HepG2 (cell line): Measurements from ENCODE around the gene USP2. TPM values are rescaled to one million over a fixed set of nuclear protein-coding genes. Genes with fewer than 3 reads are reported as not detected.

ENCODE experiments used
- HOMEZ ChIP-seq: IDR thresholded peaks from 2 replicates; pipeline ENCODE4 v1.6.1; 2016; ENCODE audit warnings: low read depth
- IKZF5 ChIP-seq: IDR thresholded peaks from 2 replicates; pipeline ENCODE4 v1.6.1; 2018; ENCODE audit warnings: missing genetic modification reagents, mild to moderate bottlenecking, missing compliant biosample characterization
- IRF2 ChIP-seq: IDR thresholded peaks from 2 replicates; pipeline ENCODE4 v1.6.1; 2018; ENCODE audit warnings: missing genetic modification reagents, missing compliant biosample characterization
- KMT2A ChIP-seq: sonication (generic); formaldehyde crosslinking; IDR thresholded peaks from 2 replicates; pipeline ENCODE4 v1.4.0; 2020; ENCODE audit warnings: missing genetic modification reagents
- MBD4 ChIP-seq: IDR thresholded peaks from 2 replicates; pipeline ENCODE4 v1.6.1; 2012; ENCODE audit warnings: low read length, inconsistent platforms, borderline replicate concordance
- MYNN ChIP-seq: sonication (generic); formaldehyde crosslinking; IDR thresholded peaks from 2 replicates; pipeline ENCODE4 v1.4.0; 2020; ENCODE audit warnings: mild to moderate bottlenecking, low read depth, missing genetic modification reagents
- MYPOP ChIP-seq: sonication (generic); formaldehyde crosslinking; IDR thresholded peaks from 2 replicates; pipeline ENCODE4 v1.8.1; 2023; ENCODE audit warnings: mild to moderate bottlenecking, moderate library complexity, missing genetic modification reagents
- PATZ1 ChIP-seq: sonication (generic); formaldehyde crosslinking; IDR thresholded peaks from 2 replicates; pipeline ENCODE4 v1.4.0; 2020; ENCODE audit warnings: missing genetic modification reagents
- SMARCE1 ChIP-seq: fragments of 450-650 bp; IDR thresholded peaks from 2 replicates; pipeline ENCODE4 v1.6.1; 2017; ENCODE audit warnings: borderline replicate concordance
- TARDBP ChIP-seq: sonication (generic); formaldehyde crosslinking; IDR thresholded peaks from 2 replicates; pipeline ENCODE4 v1.8.0; 2022; ENCODE audit warnings: mild to moderate bottlenecking, missing genetic modification reagents
- ZMYM3 ChIP-seq: sonication (generic); formaldehyde crosslinking; IDR thresholded peaks from 2 replicates; pipeline ENCODE4 v1.5.1; 2020; ENCODE audit warnings: mild to moderate bottlenecking, missing genetic modification reagents
- ZNF10 ChIP-seq: sonication (generic); formaldehyde crosslinking; IDR thresholded peaks from 2 replicates; pipeline ENCODE4 v1.4.0; 2020; ENCODE audit warnings: mild to moderate bottlenecking, low read depth, missing genetic modification reagents, borderline replicate concordance
- ZNF563 ChIP-seq: sonication (generic); formaldehyde crosslinking; IDR thresholded peaks from 2 replicates; pipeline ENCODE4 v1.8.0; 2022; ENCODE audit warnings: mild to moderate bottlenecking, moderate library complexity, missing genetic modification reagents
- ZNF703 ChIP-seq: sonication (generic); formaldehyde crosslinking; IDR thresholded peaks from 2 replicates; pipeline ENCODE4 v1.5.1; 2020; ENCODE audit warnings: missing genetic modification reagents, mild to moderate bottlenecking, moderate library complexity, borderline replicate concordance
- ZSCAN25 ChIP-seq: sonication (generic); formaldehyde crosslinking; IDR thresholded peaks from 2 replicates; pipeline ENCODE4 v1.8.0; 2022; ENCODE audit warnings: mild to moderate bottlenecking, missing genetic modification reagents
- polyA plus RNA-seq, 8 experiments: library from polyadenylated mRNA; depleted of rRNA in 3 of 8; stranded (reverse) in 7 of 8; unstranded in 1 of 8; fragments of >200 nt; fragmentation: Illumina TruSeq in 4 of 8; extraction: Trizol in 4 of 8; gene quantifications; 2 replicates each; pipeline versions ENCODE4 v1.2.1 to v1.2.3, GENCODE V29; 2011 to 2016; ENCODE audit warnings: low read depth in 4 of 8, missing spikeins in 1 of 8, mixed read lengths in 1 of 8; ENCODE audit not compliant: insufficient read depth in 1 of 8
- total RNA-seq, 5 experiments: library from RNA; depleted of rRNA; stranded (reverse); fragments of >200 nt; fragmentation: Illumina TruSeq; extraction: Trizol; gene quantifications; 2 replicates each; pipeline ENCODE4 v1.2.3, GENCODE V29; 2016; ENCODE audit warnings: low read depth in 1 of 5
- TF ChIP-seq, protein P1 (sequence below), 2 experiments: sonication (generic) in 1 of 2; formaldehyde crosslinking in 1 of 2; IDR thresholded peaks; 2 replicates each; pipeline versions ENCODE4 v1.4.0 to v1.6.1; 2018 to 2020; ENCODE audit warnings: missing genetic modification reagents in 2 of 2, borderline replicate concordance in 1 of 2, low read depth in 1 of 2, mild to moderate bottlenecking in 1 of 2, missing biosample characterization in 1 of 2
- TF ChIP-seq, protein P2 (sequence below): sonication (generic); formaldehyde crosslinking; IDR thresholded peaks from 2 replicates; pipeline ENCODE4 v1.4.0; 2020; ENCODE audit warnings: missing genetic modification reagents, borderline replicate concordance

USP2 gene
- total and polyA plus RNA-seq, 2 of the 13 experiments (the other 11 are each of a cell fraction or from before 2014, with no cell fraction given), result 2.5 to 6.0 TPM

DNA sequence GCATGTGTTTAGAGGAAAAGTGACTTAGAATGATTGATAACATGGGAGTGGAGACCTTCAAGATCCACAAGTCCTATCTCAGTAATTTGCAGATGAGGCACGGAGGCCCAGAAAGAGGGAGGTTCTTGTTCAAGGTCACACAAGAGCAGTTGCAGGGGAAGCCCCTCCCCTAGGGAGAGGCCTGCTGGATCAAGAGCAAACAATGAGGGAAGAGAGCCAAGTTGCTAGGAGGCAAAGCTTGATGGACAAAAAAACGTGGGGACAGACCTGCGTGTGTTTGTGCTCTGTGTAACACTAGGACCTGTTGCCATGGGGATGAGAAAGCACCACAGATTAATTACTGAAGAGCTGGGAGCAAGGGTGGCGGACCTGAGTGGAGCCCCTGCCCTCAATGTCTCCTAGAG lies 28.6 kb downstream of the USP2 start (continued):
- TF ChIP-seq, protein P1, sequence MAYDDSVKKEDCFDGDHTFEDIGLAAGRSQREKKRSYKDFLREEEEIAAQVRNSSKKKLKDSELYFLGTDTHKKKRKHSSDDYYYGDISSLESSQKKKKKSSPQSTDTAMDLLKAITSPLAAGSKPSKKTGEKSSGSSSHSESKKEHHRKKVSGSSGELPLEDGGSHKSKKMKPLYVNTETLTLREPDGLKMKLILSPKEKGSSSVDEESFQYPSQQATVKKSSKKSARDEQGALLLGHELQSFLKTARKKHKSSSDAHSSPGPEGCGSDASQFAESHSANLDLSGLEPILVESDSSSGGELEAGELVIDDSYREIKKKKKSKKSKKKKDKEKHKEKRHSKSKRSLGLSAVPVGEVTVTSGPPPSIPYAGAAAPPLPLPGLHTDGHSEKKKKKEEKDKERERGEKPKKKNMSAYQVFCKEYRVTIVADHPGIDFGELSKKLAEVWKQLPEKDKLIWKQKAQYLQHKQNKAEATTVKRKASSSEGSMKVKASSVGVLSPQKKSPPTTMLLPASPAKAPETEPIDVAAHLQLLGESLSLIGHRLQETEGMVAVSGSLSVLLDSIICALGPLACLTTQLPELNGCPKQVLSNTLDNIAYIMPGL (CRISPR knock-in tag; IDR thresholded peaks at IDR 0.05; ENCODE audit: borderline replicate concordance in 1 of 2, low read depth in 1 of 2), result no peak
- no peak for TF ChIP-seq MYNN (CRISPR knock-in tag)
- no peak for TF ChIP-seq MYPOP (CRISPR knock-in tag)
- no peak for TF ChIP-seq SMARCE1
- no peak for TF ChIP-seq KMT2A (CRISPR knock-in tag)
- TF ChIP-seq IRF2 (CRISPR knock-in tag), result 0 out of 2 replicates have a peak, but pooled peaks have one; percentile 31
- no peak; the same call in 1 of the 2 replicates for TF ChIP-seq TARDBP (CRISPR knock-in tag)
- 0 out of 2 replicates have a peak, but pooled peaks have one; percentile 14 for TF ChIP-seq ZMYM3 (CRISPR knock-in tag)
- TF ChIP-seq PATZ1, result peak; percentile 69
- TF ChIP-seq ZSCAN25 (CRISPR knock-in tag), result peak; percentile 71; the same call in 1 of the 2 replicates
- no peak for TF ChIP-seq MBD4
- TF ChIP-seq, protein P2, sequence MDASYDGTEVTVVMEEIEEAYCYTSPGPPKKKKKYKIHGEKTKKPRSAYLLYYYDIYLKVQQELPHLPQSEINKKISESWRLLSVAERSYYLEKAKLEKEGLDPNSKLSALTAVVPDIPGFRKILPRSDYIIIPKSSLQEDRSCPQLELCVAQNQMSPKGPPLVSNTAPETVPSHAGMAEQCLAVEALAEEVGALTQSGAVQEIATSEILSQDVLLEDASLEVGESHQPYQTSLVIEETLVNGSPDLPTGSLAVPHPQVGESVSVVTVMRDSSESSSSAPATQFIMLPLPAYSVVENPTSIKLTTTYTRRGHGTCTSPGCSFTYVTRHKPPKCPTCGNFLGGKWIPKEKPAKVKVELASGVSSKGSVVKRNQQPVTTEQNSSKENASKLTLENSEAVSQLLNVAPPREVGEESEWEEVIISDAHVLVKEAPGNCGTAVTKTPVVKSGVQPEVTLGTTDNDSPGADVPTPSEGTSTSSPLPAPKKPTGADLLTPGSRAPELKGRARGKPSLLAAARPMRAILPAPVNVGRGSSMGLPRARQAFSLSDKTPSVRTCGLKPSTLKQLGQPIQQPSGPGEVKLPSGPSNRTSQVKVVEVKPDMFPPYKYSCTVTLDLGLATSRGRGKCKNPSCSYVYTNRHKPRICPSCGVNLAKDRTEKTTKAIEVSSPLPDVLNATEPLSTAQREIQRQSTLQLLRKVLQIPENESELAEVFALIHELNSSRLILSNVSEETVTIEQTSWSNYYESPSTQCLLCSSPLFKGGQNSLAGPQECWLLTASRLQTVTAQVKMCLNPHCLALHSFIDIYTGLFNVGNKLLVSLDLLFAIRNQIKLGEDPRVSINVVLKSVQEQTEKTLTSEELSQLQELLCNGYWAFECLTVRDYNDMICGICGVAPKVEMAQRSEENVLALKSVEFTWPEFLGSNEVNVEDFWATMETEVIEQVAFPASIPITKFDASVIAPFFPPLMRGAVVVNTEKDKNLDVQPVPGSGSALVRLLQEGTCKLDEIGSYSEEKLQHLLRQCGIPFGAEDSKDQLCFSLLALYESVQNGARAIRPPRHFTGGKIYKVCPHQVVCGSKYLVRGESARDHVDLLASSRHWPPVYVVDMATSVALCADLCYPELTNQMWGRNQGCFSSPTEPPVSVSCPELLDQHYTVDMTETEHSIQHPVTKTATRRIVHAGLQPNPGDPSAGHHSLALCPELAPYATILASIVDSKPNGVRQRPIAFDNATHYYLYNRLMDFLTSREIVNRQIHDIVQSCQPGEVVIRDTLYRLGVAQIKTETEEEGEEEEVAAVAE (CRISPR knock-in tag), result 0 out of 2 replicates have a peak, but pooled peaks have one; percentile 11
- TF ChIP-seq ZNF563 (CRISPR knock-in tag), result no peak
- no peak for TF ChIP-seq HOMEZ
- peak; percentile 46; the same call in 1 of the 2 replicates for TF ChIP-seq IKZF5 (CRISPR knock-in tag)
- no peak for TF ChIP-seq ZNF10
- no peak for TF ChIP-seq ZNF703 (CRISPR knock-in tag)
